ENCODE results near the gene RNASET2. TPM values are rescaled to one million over a fixed set of nuclear protein-coding genes. Genes with fewer than 3 reads are reported as not detected.

The RNASET2 gene
- polyA plus RNA-seq, 2 of the 4 experiments (the other 2 are of a cell fraction) = 9.3 to 11.2 TPM

- no peak for TF ChIP-seq MYC (IDR thresholded peaks at IDR 0.05; ENCODE audit: borderline replicate concordance, low read length)
- TF ChIP-seq POLR2A (IDR thresholded peaks at IDR 0.05; ENCODE audit: low read length) = no peak
- TF ChIP-seq FOXS1 (CRISPR knock-in tag; IDR thresholded peaks at IDR 0.05) = no peak
Measured at GRCh38 chr6:166947251-166947650, 9.1 kb downstream of the RNASET2 start (continued).

DNA sequence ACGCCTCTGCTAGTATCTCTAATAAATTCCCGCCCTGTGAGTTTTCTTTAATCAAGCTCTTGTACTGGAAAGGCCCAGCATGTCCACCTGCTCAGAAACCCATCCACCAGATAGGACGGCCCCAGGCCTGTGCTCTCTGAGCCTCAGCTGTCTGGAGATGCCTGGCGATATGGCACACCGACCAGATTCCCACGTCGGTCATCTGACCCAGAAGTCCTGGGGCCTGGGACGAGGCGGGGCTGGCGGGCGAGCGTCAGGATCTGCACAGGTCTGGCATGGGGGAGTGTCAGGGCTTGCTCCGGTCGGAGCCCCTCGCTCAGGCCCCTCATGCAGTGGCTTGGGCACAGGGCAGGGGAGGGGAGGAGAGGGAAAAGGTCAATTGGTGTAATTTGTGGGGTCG lies 10.2 kb downstream of the RNASET2 start:
- POLR2A ChIA-PET = no interaction called here
- FAIRE-seq = no peak
- CTCF ChIA-PET = interaction anchor here (1.0 kb wide), 1 partner anchor 44 kb away, joined by 3 read pairs; no protein-coding TSS in a partner anchor
- WGBS (ENCODE audit: missing lambda C conversion rate) = 90% methylated on average over 12 of the region's 16 CpGs
- ATAC-seq = no peak
- Histone ChIP-seq H3K9me3 (no peaks in the 10 kb centered on the region), H3K4me2 (no peak overlapping the region), H3K4me1 (no peaks in the 10 kb centered on the region), H3K27ac (no peak overlapping the region), H3K4me3 (no peak overlapping the region)
- no peak for DNase-seq (ENCODE audit: low read depth in 1 of 2, low spot score in 1 of 2)
- TF ChIP-seq HOXA7 (CRISPR knock-in tag; IDR thresholded peaks at IDR 0.05) (no peak), MYC (IDR thresholded peaks at IDR 0.05; ENCODE audit: borderline replicate concordance, low read length) (no peak), MAZ (IDR thresholded peaks at IDR 0.05; ENCODE audit: borderline replicate concordance, low read depth, low read length) (no peak), FOXS1 (CRISPR knock-in tag; IDR thresholded peaks at IDR 0.05) (no peak), ZSCAN20 (CRISPR knock-in tag; IDR thresholded peaks at IDR 0.05) (no peak), POLR2AphosphoS2 (conservative IDR thresholded peaks at IDR 0.05; ENCODE audit: low read length) (no peak), ZNF302 (CRISPR knock-in tag; IDR thresholded peaks at IDR 0.05) (no peak), E2F6 (IDR thresholded peaks at IDR 0.05; ENCODE audit: borderline replicate concordance, low read depth) (no peak)
- TF ChIP-seq, protein P1, sequence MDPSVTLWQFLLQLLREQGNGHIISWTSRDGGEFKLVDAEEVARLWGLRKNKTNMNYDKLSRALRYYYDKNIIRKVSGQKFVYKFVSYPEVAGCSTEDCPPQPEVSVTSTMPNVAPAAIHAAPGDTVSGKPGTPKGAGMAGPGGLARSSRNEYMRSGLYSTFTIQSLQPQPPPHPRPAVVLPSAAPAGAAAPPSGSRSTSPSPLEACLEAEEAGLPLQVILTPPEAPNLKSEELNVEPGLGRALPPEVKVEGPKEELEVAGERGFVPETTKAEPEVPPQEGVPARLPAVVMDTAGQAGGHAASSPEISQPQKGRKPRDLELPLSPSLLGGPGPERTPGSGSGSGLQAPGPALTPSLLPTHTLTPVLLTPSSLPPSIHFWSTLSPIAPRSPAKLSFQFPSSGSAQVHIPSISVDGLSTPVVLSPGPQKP (IDR thresholded peaks at IDR 0.05; ENCODE audit: low read depth, low read length) = no peak
- TF ChIP-seq, protein P2, sequence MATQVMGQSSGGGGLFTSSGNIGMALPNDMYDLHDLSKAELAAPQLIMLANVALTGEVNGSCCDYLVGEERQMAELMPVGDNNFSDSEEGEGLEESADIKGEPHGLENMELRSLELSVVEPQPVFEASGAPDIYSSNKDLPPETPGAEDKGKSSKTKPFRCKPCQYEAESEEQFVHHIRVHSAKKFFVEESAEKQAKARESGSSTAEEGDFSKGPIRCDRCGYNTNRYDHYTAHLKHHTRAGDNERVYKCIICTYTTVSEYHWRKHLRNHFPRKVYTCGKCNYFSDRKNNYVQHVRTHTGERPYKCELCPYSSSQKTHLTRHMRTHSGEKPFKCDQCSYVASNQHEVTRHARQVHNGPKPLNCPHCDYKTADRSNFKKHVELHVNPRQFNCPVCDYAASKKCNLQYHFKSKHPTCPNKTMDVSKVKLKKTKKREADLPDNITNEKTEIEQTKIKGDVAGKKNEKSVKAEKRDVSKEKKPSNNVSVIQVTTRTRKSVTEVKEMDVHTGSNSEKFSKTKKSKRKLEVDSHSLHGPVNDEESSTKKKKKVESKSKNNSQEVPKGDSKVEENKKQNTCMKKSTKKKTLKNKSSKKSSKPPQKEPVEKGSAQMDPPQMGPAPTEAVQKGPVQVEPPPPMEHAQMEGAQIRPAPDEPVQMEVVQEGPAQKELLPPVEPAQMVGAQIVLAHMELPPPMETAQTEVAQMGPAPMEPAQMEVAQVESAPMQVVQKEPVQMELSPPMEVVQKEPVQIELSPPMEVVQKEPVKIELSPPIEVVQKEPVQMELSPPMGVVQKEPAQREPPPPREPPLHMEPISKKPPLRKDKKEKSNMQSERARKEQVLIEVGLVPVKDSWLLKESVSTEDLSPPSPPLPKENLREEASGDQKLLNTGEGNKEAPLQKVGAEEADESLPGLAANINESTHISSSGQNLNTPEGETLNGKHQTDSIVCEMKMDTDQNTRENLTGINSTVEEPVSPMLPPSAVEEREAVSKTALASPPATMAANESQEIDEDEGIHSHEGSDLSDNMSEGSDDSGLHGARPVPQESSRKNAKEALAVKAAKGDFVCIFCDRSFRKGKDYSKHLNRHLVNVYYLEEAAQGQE (IDR thresholded peaks at IDR 0.05) = no peak

GRCh38 chr6:166944666-166945256 lies 11.6 kb downstream of the RNASET2 start:
- ChIA-PET POLR2A (no interaction called here), CTCF (no interaction called here)
- TF ChIP-seq ATOH8 (CRISPR knock-in tag; IDR thresholded peaks at IDR 0.05; ENCODE audit: low read depth) (no peak), NR3C1 (IDR thresholded peaks at IDR 0.05) (no peak)
- TF ChIP-seq, protein P3, sequence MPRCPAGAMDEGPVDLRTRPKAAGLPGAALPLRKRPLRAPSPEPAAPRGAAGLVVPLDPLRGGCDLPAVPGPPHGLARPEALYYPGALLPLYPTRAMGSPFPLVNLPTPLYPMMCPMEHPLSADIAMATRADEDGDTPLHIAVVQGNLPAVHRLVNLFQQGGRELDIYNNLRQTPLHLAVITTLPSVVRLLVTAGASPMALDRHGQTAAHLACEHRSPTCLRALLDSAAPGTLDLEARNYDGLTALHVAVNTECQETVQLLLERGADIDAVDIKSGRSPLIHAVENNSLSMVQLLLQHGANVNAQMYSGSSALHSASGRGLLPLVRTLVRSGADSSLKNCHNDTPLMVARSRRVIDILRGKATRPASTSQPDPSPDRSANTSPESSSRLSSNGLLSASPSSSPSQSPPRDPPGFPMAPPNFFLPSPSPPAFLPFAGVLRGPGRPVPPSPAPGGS (IDR thresholded peaks at IDR 0.05) = no peak
- FAIRE-seq (no peak), DNase-seq (ENCODE audit: low read depth in 1 of 2, low spot score in 1 of 2) (no peak), ATAC-seq (no peak)
- no peaks in the 10 kb centered on the region for H3K4me1 ChIP-seq
- H3K9me3 ChIP-seq = no peaks in the 10 kb centered on the region
- no peak overlapping the region for H3K4me3 ChIP-seq
- H3K4me2 ChIP-seq = no peak overlapping the region
- WGBS (ENCODE audit: missing lambda C conversion rate) = 81% methylated on average over 10 of the region's 16 CpGs
- no peak overlapping the region for H3K27ac ChIP-seq

Measured in A549 (cell line).